Rectal smooth muscle tissue (tissue), 1 donor: ENCODE data around the gene MSI1.

Experiments used
- H3K27ac ChIP-seq: one replicate; pipeline ENCODE4 v1.7.0; 2013; ENCODE audit warnings: low read depth, low read length, inconsistent platforms
- H3K27me3 ChIP-seq: one replicate; pipeline ENCODE4 v1.7.0; 2013; ENCODE audit warnings: low read length; ENCODE audit not compliant: control insufficient read depth, insufficient read depth
- H3K36me3 ChIP-seq: one replicate; pipeline ENCODE4 v1.7.0; 2013; ENCODE audit warnings: low read length; ENCODE audit not compliant: control insufficient read depth, insufficient read depth
- H3K4me1 ChIP-seq: one replicate; pipeline ENCODE4 v1.7.0; 2013; ENCODE audit warnings: low read length; ENCODE audit not compliant: control insufficient read depth, insufficient read depth
- H3K4me3 ChIP-seq: one replicate; pipeline ENCODE4 v1.7.0; 2013; ENCODE audit warnings: low read length
- H3K9ac ChIP-seq: one replicate; pipeline ENCODE4 v1.7.0; 2013; ENCODE audit warnings: low read length

Gene MSI1

GRCh38 chr12:120361506-120362208 lies 7.3 kb downstream of the MSI1 start:
- H3K4me1 ChIP-seq = peaks cover 4% of the 10 kb centered on the region
- peak overlapping the region; percentile 33 for H3K27ac ChIP-seq
- H3K9ac ChIP-seq = no peak overlapping the region
- no peaks in the 10 kb centered on the region for H3K36me3 ChIP-seq
- H3K27me3 ChIP-seq = no peaks in the 10 kb centered on the region
- peak overlapping the region; percentile 25 for H3K4me3 ChIP-seq

- Histone ChIP-seq H3K9ac (no peak overlapping the region), H3K36me3 (no peaks in the 10 kb centered on the region), H3K27me3 (no peaks in the 10 kb centered on the region), H3K27ac (no peak overlapping the region), H3K4me3 (no peak overlapping the region), H3K4me1 (peaks cover 4% of the 10 kb centered on the region)
Measured at GRCh38 chr12:120359128-120359527, 9.8 kb downstream of the MSI1 start.

GRCh38 chr12:120358412-120359100 lies 10.4 kb downstream of the MSI1 start:
- Histone ChIP-seq H3K9ac (no peak overlapping the region), H3K27ac (no peak overlapping the region), H3K36me3 (no peaks in the 10 kb centered on the region), H3K4me1 (peaks cover 4% of the 10 kb centered on the region), H3K4me3 (no peak overlapping the region), H3K27me3 (no peaks in the 10 kb centered on the region)

GRCh38 chr12:120357104-120357503 lies 11.9 kb downstream of the MSI1 start:
- Histone ChIP-seq H3K27me3 (no peaks in the 10 kb centered on the region), H3K36me3 (no peaks in the 10 kb centered on the region), H3K4me3 (no peak overlapping the region), H3K9ac (no peak overlapping the region), H3K4me1 (peaks cover 3% of the 10 kb centered on the region), H3K27ac (no peak overlapping the region)

- Histone ChIP-seq H3K4me3 (no peak overlapping the region), H3K36me3 (no peaks in the 10 kb centered on the region), H3K4me1 (no peaks in the 10 kb centered on the region), H3K9ac (peak overlapping the region; percentile 1), H3K27ac (no peak overlapping the region), H3K27me3 (no peaks in the 10 kb centered on the region)
Measured at GRCh38 chr12:120356567-120357030, 12.4 kb downstream of the MSI1 start.

GRCh38 chr12:120353556-120354317 lies 15.2 kb downstream of the MSI1 start:
- Histone ChIP-seq H3K4me3 (no peak overlapping the region), H3K9ac (no peak overlapping the region), H3K27me3 (no peaks in the 10 kb centered on the region), H3K27ac (no peak overlapping the region), H3K36me3 (no peaks in the 10 kb centered on the region), H3K4me1 (no peaks in the 10 kb centered on the region)

- no peak overlapping the region for H3K9ac ChIP-seq
- H3K4me3 ChIP-seq = no peak overlapping the region
Measured at GRCh38 chr12:120353136-120353535, 15.8 kb downstream of the MSI1 start.

GRCh38 chr12:120352117-120352516 lies 16.8 kb downstream of the MSI1 start:
- Histone ChIP-seq H3K27ac (no peak overlapping the region), H3K27me3 (no peaks in the 10 kb centered on the region), H3K9ac (no peak overlapping the region), H3K36me3 (no peaks in the 10 kb centered on the region), H3K4me3 (no peak overlapping the region), H3K4me1 (no peaks in the 10 kb centered on the region)

More at GRCh38 chr12:120353136-120353535, 15.8 kb downstream of the MSI1 start:
- no peaks in the 10 kb centered on the region for H3K4me1 ChIP-seq
- H3K27me3 ChIP-seq = no peaks in the 10 kb centered on the region
- no peak overlapping the region for H3K27ac ChIP-seq
- no peaks in the 10 kb centered on the region for H3K36me3 ChIP-seq

- Histone ChIP-seq H3K4me1 (no peaks in the 10 kb centered on the region), H3K27me3 (no peaks in the 10 kb centered on the region), H3K36me3 (no peaks in the 10 kb centered on the region), H3K27ac (no peak overlapping the region), H3K4me3 (no peak overlapping the region), H3K9ac (no peak overlapping the region)
Measured at GRCh38 chr12:120350576-120351350, 18.2 kb downstream of the MSI1 start.

- Histone ChIP-seq H3K4me3 (no peak overlapping the region), H3K27me3 (no peaks in the 10 kb centered on the region), H3K4me1 (no peaks in the 10 kb centered on the region), H3K9ac (no peak overlapping the region), H3K36me3 (no peaks in the 10 kb centered on the region), H3K27ac (no peak overlapping the region)
Measured at GRCh38 chr12:120347766-120348165, 21.2 kb downstream of the MSI1 start.

GRCh38 chr12:120346681-120347080 lies 22.3 kb downstream of the MSI1 start:
- no peaks in the 10 kb centered on the region for H3K4me1 ChIP-seq
- H3K36me3 ChIP-seq = no peaks in the 10 kb centered on the region
- no peaks in the 10 kb centered on the region for H3K27me3 ChIP-seq
- no peak overlapping the region for H3K9ac ChIP-seq
- no peak overlapping the region for H3K27ac ChIP-seq
- no peak overlapping the region for H3K4me3 ChIP-seq

- H3K9ac ChIP-seq = no peak overlapping the region
- no peaks in the 10 kb centered on the region for H3K4me1 ChIP-seq
- no peak overlapping the region for H3K27ac ChIP-seq
- H3K4me3 ChIP-seq = no peak overlapping the region
- H3K27me3 ChIP-seq = no peaks in the 10 kb centered on the region
- H3K36me3 ChIP-seq = no peaks in the 10 kb centered on the region
Measured at GRCh38 chr12:120346031-120346430, 22.9 kb downstream of the MSI1 start.
